ENCODE measurements around the gene PTPRD. TPM values are rescaled to one million over a fixed set of nuclear protein-coding genes. Genes with fewer than 3 reads are reported as not detected.

The PTPRD gene
- total RNA-seq, 2 donors from 2014 or later: 97.4 to 101 TPM

GRCh38 chr9:8804613-8805012 is 1808.2 kb downstream of the PTPRD start:
- Histone ChIP-seq H3K27me3 (ENCODE audit: control insufficient read depth, insufficient read depth, low read length, poor library complexity, severe bottlenecking) (no peaks in the 10 kb centered on the region), H3K36me3 (ENCODE audit: control insufficient read depth, insufficient read depth, low read length) (peaks cover 4% of the 10 kb centered on the region), H3K9ac (ENCODE audit: extremely low read depth, low read length, poor library complexity, severe bottlenecking) (no peak overlapping the region), H3K9me3 (ENCODE audit: control insufficient read depth, low read length) (no peaks in the 10 kb centered on the region), H3K4me3 (ENCODE audit: low read length) (no peak overlapping the region), H3K27ac (ENCODE audit: low read depth, low read length) (no peak overlapping the region), H3K4me1 (ENCODE audit: control insufficient read depth, insufficient read depth, low read length) (no peaks in the 10 kb centered on the region)
- H3K27me3 Mint-ChIP-seq (ENCODE audit: insufficient read depth): no peaks in the 10 kb centered on the region
- WGBS, 2 experiments (ENCODE audit: insufficient coverage in 1 of 2, insufficient read length in 1 of 2): 86 to 96% methylated on average over 1 to 3 of the region's 3 CpGs
- H3K4me3 Mint-ChIP-seq: no peak overlapping the region
- no peak for TF ChIP-seq CTCF (conservative IDR thresholded peaks at IDR 0.05)
- H3K9me3 Mint-ChIP-seq: no peaks in the 10 kb centered on the region
- peaks cover 3% of the 10 kb centered on the region for H3K4me1 Mint-ChIP-seq
- no peak for DNase-seq
- H3K36me3 Mint-ChIP-seq (ENCODE audit: low read depth): no peaks in the 10 kb centered on the region
- no peak overlapping the region for H3K27ac Mint-ChIP-seq

- no peaks in the 10 kb centered on the region for H3K27me3 ChIP-seq (ENCODE audit: control insufficient read depth, insufficient read depth, low read length, poor library complexity, severe bottlenecking)
- H3K27me3 Mint-ChIP-seq (ENCODE audit: insufficient read depth): no peaks in the 10 kb centered on the region
- H3K9ac ChIP-seq (ENCODE audit: extremely low read depth, low read length, poor library complexity, severe bottlenecking): no peak overlapping the region
- no peak overlapping the region for H3K27ac ChIP-seq (ENCODE audit: low read depth, low read length)
- H3K4me1 Mint-ChIP-seq: peaks cover 8% of the 10 kb centered on the region
- no peak overlapping the region for H3K4me3 ChIP-seq (ENCODE audit: low read length)
- H3K4me3 Mint-ChIP-seq: no peak overlapping the region
- no peaks in the 10 kb centered on the region for H3K36me3 Mint-ChIP-seq (ENCODE audit: low read depth)
- TF ChIP-seq CTCF (conservative IDR thresholded peaks at IDR 0.05): no peak
- DNase-seq: no peak
- no peaks in the 10 kb centered on the region for H3K9me3 Mint-ChIP-seq
- 87 to 96% methylated on average over 2 to 4 of the region's 4 CpGs for WGBS, 2 experiments (ENCODE audit: insufficient coverage in 1 of 2, insufficient read length in 1 of 2)
- no peak overlapping the region for H3K27ac Mint-ChIP-seq
- peaks cover 4% of the 10 kb centered on the region for H3K36me3 ChIP-seq (ENCODE audit: control insufficient read depth, insufficient read depth, low read length)
- H3K9me3 ChIP-seq (ENCODE audit: control insufficient read depth, low read length): no peaks in the 10 kb centered on the region
- H3K4me1 ChIP-seq (ENCODE audit: control insufficient read depth, insufficient read depth, low read length): peaks cover 2% of the 10 kb centered on the region
These were observed 1810.6 kb downstream of the PTPRD start for GRCh38 chr9:8802242-8802641.

GRCh38 chr9:8800196-8800595 is 1812.6 kb downstream of the PTPRD start:
- H3K4me3 ChIP-seq (ENCODE audit: low read length): no peak overlapping the region
- H3K27ac ChIP-seq (ENCODE audit: low read depth, low read length): peak overlapping the region; percentile 47
- 85 to 93% methylated on average over 1 to 3 of the region's 3 CpGs for WGBS, 2 experiments (ENCODE audit: insufficient coverage in 1 of 2, insufficient read length in 1 of 2)
- H3K27me3 ChIP-seq (ENCODE audit: control insufficient read depth, insufficient read depth, low read length, poor library complexity, severe bottlenecking): no peaks in the 10 kb centered on the region
- H3K9me3 ChIP-seq (ENCODE audit: control insufficient read depth, low read length): no peaks in the 10 kb centered on the region
- peaks cover 2% of the 10 kb centered on the region for H3K4me1 ChIP-seq (ENCODE audit: control insufficient read depth, insufficient read depth, low read length)
- Mint-ChIP-seq H3K4me3 (no peak overlapping the region), H3K36me3 (ENCODE audit: low read depth) (no peaks in the 10 kb centered on the region), H3K27me3 (ENCODE audit: insufficient read depth) (no peaks in the 10 kb centered on the region), H3K9me3 (no peaks in the 10 kb centered on the region), H3K4me1 (peaks cover 6% of the 10 kb centered on the region), H3K27ac (no peak overlapping the region)
- no peak for DNase-seq
- H3K36me3 ChIP-seq (ENCODE audit: control insufficient read depth, insufficient read depth, low read length): peaks cover 4% of the 10 kb centered on the region
- no peak overlapping the region for H3K9ac ChIP-seq (ENCODE audit: extremely low read depth, low read length, poor library complexity, severe bottlenecking)
- TF ChIP-seq CTCF (conservative IDR thresholded peaks at IDR 0.05): no peak

Data from endodermal cell (in vitro differentiated cells).